K562 (cell line): Measurements from ENCODE around the gene NXF1. TPM values are rescaled to one million over a fixed set of nuclear protein-coding genes. Genes with fewer than 3 reads are reported as not detected.

Experiments used
- CLOCK ChIP-seq: fragments of 250-450 bp; sonication (Bioruptor Pico); IDR thresholded peaks from 2 replicates; pipeline ENCODE4 v1.4.0; 2020; ENCODE audit warnings: mild to moderate bottlenecking, moderate library complexity, borderline replicate concordance
- E2F1 ChIP-seq: sonication (generic); formaldehyde crosslinking; IDR thresholded peaks from 2 replicates; pipeline ENCODE4 v1.8.1; 2023; ENCODE audit warnings: mild to moderate bottlenecking, missing genetic modification reagents, moderate library complexity
- EHMT2 ChIP-seq: fragments of 450-650 bp; IDR thresholded peaks from 2 replicates; pipeline ENCODE4 v1.6.1; 2018; ENCODE audit warnings: antibody characterized with exemption
- FIP1L1 ChIP-seq: fragments of 200-400 bp; formaldehyde crosslinking; IDR thresholded peaks from 2 replicates; pipeline ENCODE4 v1.6.1; 2018; ENCODE audit warnings: mild to moderate bottlenecking, low read depth, low read length; ENCODE audit not compliant: poor library complexity, severe bottlenecking
- KDM4B ChIP-seq, 2 experiments: fragments of 450-650 bp in 1 of 2; sonication (generic) in 1 of 2; IDR thresholded peaks; 2 replicates each; pipeline ENCODE4 v1.6.1; 2016 to 2017; ENCODE audit warnings: borderline replicate concordance in 2 of 2, antibody characterized with exemption in 1 of 2, low read depth in 1 of 2, mild to moderate bottlenecking in 1 of 2
- KHSRP ChIP-seq: fragments of 450-650 bp; IDR thresholded peaks from 2 replicates; pipeline ENCODE4 v1.6.1; 2017
- NFE2L1 ChIP-seq: fragments of 450-650 bp; IDR thresholded peaks from 2 replicates; pipeline ENCODE4 v1.6.1; 2016; ENCODE audit warnings: missing genetic modification characterization, low read depth, mild to moderate bottlenecking, missing compliant biosample characterization, moderate library complexity, borderline replicate concordance
- NFXL1 ChIP-seq: fragments of 450-650 bp; formaldehyde crosslinking; IDR thresholded peaks from 2 replicates; pipeline ENCODE4 v1.4.0; 2021; ENCODE audit warnings: mild to moderate bottlenecking
- PYGO2 ChIP-seq: fragments of 450-650 bp; IDR thresholded peaks from 2 replicates; pipeline ENCODE4 v1.6.1; 2016; ENCODE audit warnings: mild to moderate bottlenecking, missing genetic modification characterization, moderate library complexity, missing compliant biosample characterization
- SIN3A ChIP-seq, 2 experiments: fragments of 150-350 bp in 1 of 2; IDR thresholded peaks; 2 replicates each; pipeline ENCODE4 v1.6.1; 2011 to 2016; ENCODE audit warnings: borderline replicate concordance in 2 of 2, low read depth in 2 of 2, low read length in 2 of 2, mild to moderate bottlenecking in 2 of 2, moderate library complexity in 2 of 2; ENCODE audit not compliant: control insufficient read depth in 1 of 2
- SIX5 ChIP-seq, 2 experiments: IDR thresholded peaks; 2 replicates each; pipeline ENCODE4 v1.6.1; 2011; ENCODE audit warnings: low read length in 2 of 2, borderline replicate concordance in 1 of 2, low read depth in 1 of 2, mild to moderate bottlenecking in 1 of 2, moderate library complexity in 1 of 2; ENCODE audit not compliant: insufficient read depth in 1 of 2
- SNAPC5 ChIP-seq: fragments of 250-450 bp; sonication (Bioruptor Pico); IDR thresholded peaks from 2 replicates; pipeline ENCODE4 v1.8.0; 2021; ENCODE audit warnings: moderate library complexity, mild to moderate bottlenecking, inconsistent platforms
- TCF3 ChIP-seq: sonication (generic); formaldehyde crosslinking; IDR thresholded peaks from 2 replicates; pipeline ENCODE4 v1.4.0; 2020; ENCODE audit warnings: mild to moderate bottlenecking, missing genetic modification reagents
- THAP12 ChIP-seq: fragments of 250-450 bp; sonication (Bioruptor Pico); IDR thresholded peaks from 2 replicates; pipeline ENCODE4 v1.9.0; 2021; ENCODE audit warnings: mild to moderate bottlenecking, inconsistent platforms
- ZBTB7A ChIP-seq: IDR thresholded peaks from 2 replicates; pipeline ENCODE4 v1.6.1; 2011; ENCODE audit warnings: low read depth, mild to moderate bottlenecking, low read length, moderate library complexity, borderline replicate concordance; ENCODE audit not compliant: control insufficient read depth
- ZNF277 ChIP-seq: fragments of 250-450 bp; sonication (Bioruptor Pico); IDR thresholded peaks from 2 replicates; pipeline ENCODE4 v1.8.0; 2022; ENCODE audit warnings: inconsistent platforms, mild to moderate bottlenecking, moderate library complexity, borderline replicate concordance
- ZNF3 ChIP-seq: fragments of 250-450 bp; sonication (Bioruptor Pico); IDR thresholded peaks from 2 replicates; pipeline ENCODE4 v1.5.0; 2021; ENCODE audit warnings: mild to moderate bottlenecking, moderate library complexity
- ZNF316 ChIP-seq: fragments of 450-650 bp; IDR thresholded peaks from 2 replicates; pipeline ENCODE4 v1.6.1; 2016
- ZNF551 ChIP-seq: fragments of 250-450 bp; sonication (Bioruptor Pico); IDR thresholded peaks from 2 replicates; pipeline ENCODE4 v1.5.0; 2021; ENCODE audit warnings: mild to moderate bottlenecking, moderate library complexity
- ZNF589 ChIP-seq: fragments of 200-800 bp; sonication (Bioruptor generic); IDR thresholded peaks from 2 replicates; pipeline ENCODE4 v1.6.1; 2016; ENCODE audit warnings: low read depth, missing genetic modification characterization, missing compliant biosample characterization
- polyA plus RNA-seq, 8 experiments: library from polyadenylated mRNA; depleted of rRNA in 4 of 8; stranded (reverse) in 5 of 8; unstranded in 3 of 8; fragments of >200 nt; fragmentation: Nextera tagmentation in 2 of 8; fragmentation: Illumina TruSeq in 1 of 8; extraction: Ambion mirVana in 2 of 8; extraction: Trizol in 1 of 8; gene quantifications; 2 replicates each; pipeline versions ENCODE4 v1.2.1 to v1.2.3, GENCODE V29; 2011 to 2014; ENCODE audit warnings: inconsistent platforms in 1 of 8, missing spikeins in 1 of 8
- total RNA-seq, 7 experiments: library from RNA; depleted of rRNA in 6 of 7; stranded (reverse); fragments of >200 nt in 6 of 7; fragmentation: Illumina TruSeq in 2 of 7; extraction: Trizol in 2 of 7; gene quantifications; 2 replicates each; pipeline versions ENCODE4 v1.2.1 to v1.2.3, GENCODE V29; 2011 to 2021; ENCODE audit warnings: low replicate concordance in 1 of 7

NXF1 gene
- total and polyA plus RNA-seq, 9 of the 15 experiments (the other 6 are each of a cell fraction or from before 2014, with no cell fraction given), result 18.1 to 98.3 (median 35.8) TPM

GRCh38 chr11:62786318-62787004 is 18.8 kb downstream of the NXF1 start (continued):
- TF ChIP-seq NFE2L1 (tag) (no peak), ZNF277 (CRISPR knock-in tag) (no peak), ZNF589 (CRISPR knock-in tag) (no peak; the same call in 1 of the 2 replicates), SNAPC5 (no peak), SIN3A (IDR thresholded peaks at IDR 0.05; ENCODE audit: borderline replicate concordance in 2 of 2, control insufficient read depth in 1 of 2, low read depth in 2 of 2, low read length in 2 of 2) (peak in 1 of 2 experiments; percentile 36; a peak in 2 of 4 replicates), CLOCK (CRISPR knock-in tag) (no peak), ZBTB7A (peak; percentile 99), THAP12 (CRISPR knock-in tag) (no peak), ZNF3 (CRISPR knock-in tag) (no peak), EHMT2 (no peak), PYGO2 (no peak), KDM4B (IDR thresholded peaks at IDR 0.05; ENCODE audit: borderline replicate concordance in 2 of 2, low read depth in 1 of 2) (no peak), ZNF316 (no peak), TCF3 (CRISPR knock-in tag) (no peak), NFXL1 (no peak), E2F1 (CRISPR knock-in tag) (no peak), ZNF551 (CRISPR knock-in tag) (no peak), SIX5 (IDR thresholded peaks at IDR 0.05; ENCODE audit: borderline replicate concordance in 1 of 2, insufficient read depth in 1 of 2, low read depth in 1 of 2, low read length in 2 of 2) (no peak), KHSRP (no peak), FIP1L1 (peak; percentile 80)
